Mesenchymal stem cell (in vitro differentiated cells and primary cell): ENCODE results near the gene ZNF593.

Experiments
- DNase-seq: peaks from one replicate; pipeline ENCODE4 v3.0.0-alpha.2; 2013
- H2AFZ ChIP-seq: one replicate; pipeline ENCODE4 v1.6.1; 2013; ENCODE audit warnings: low read depth, mild to moderate bottlenecking, control low read depth, inconsistent platforms, low read length, moderate library complexity
- H2AK5ac ChIP-seq: 2 replicates; pipeline ENCODE4 v1.6.1; 2013; ENCODE audit warnings: low read length, moderate library complexity, mild to moderate bottlenecking, inconsistent platforms; ENCODE audit not compliant: severe bottlenecking
- H2BK120ac ChIP-seq: one replicate; pipeline ENCODE4 v1.6.1; 2013; ENCODE audit warnings: low read depth, mild to moderate bottlenecking, inconsistent platforms, low read length, moderate library complexity
- H2BK12ac ChIP-seq, 2 experiments: one replicate each; pipeline ENCODE4 v1.6.1; 2013; ENCODE audit warnings: inconsistent platforms in 2 of 2, low read length in 2 of 2, mild to moderate bottlenecking in 2 of 2, moderate library complexity in 2 of 2, control low read depth in 1 of 2
- H2BK15ac ChIP-seq: one replicate; pipeline ENCODE4 v1.6.1; 2013; ENCODE audit warnings: mild to moderate bottlenecking, low read depth, inconsistent platforms; ENCODE audit not compliant: poor library complexity, severe bottlenecking
- H2BK5ac ChIP-seq: 2 replicates; pipeline ENCODE4 v1.6.1; 2013; ENCODE audit warnings: low read depth, mild to moderate bottlenecking, low read length, control low read depth, inconsistent platforms; ENCODE audit not compliant: poor library complexity, severe bottlenecking
- H3K14ac ChIP-seq, 2 experiments: one replicate each; pipeline ENCODE4 v1.6.1; 2013; ENCODE audit warnings: inconsistent platforms in 2 of 2, low read length in 2 of 2, control low read depth in 1 of 2, mild to moderate bottlenecking in 1 of 2, moderate library complexity in 1 of 2
- H3K18ac ChIP-seq, 2 experiments: one replicate each; pipeline ENCODE4 v1.6.1; 2013; ENCODE audit warnings: inconsistent platforms in 2 of 2, low read length in 2 of 2, control low read depth in 1 of 2, low read depth in 1 of 2, mild to moderate bottlenecking in 1 of 2
- H3K23ac ChIP-seq, 2 experiments: one replicate each; pipeline ENCODE4 v1.6.1; 2013; ENCODE audit warnings: inconsistent platforms in 2 of 2, low read length in 2 of 2, mild to moderate bottlenecking in 2 of 2, moderate library complexity in 2 of 2, control low read depth in 1 of 2
- H3K27ac ChIP-seq: 2 replicates; pipeline ENCODE4 v1.5.1; 2013; ENCODE audit warnings: mild to moderate bottlenecking, moderate library complexity, low read length, control low read depth, inconsistent platforms; ENCODE audit not compliant: poor library complexity, severe bottlenecking
- H3K27me3 ChIP-seq, 2 experiments: 2 replicates each; pipeline versions ENCODE4 v1.6.1 to v1.7.0; 2013; ENCODE audit warnings: low read length in 2 of 2, mild to moderate bottlenecking in 2 of 2, moderate library complexity in 2 of 2, control low read depth in 1 of 2, inconsistent platforms in 1 of 2; ENCODE audit not compliant: control insufficient read depth in 1 of 2, insufficient read depth in 1 of 2
- H3K36me3 ChIP-seq, 2 experiments: 2 replicates each; pipeline versions ENCODE4 v1.6.1 to v1.7.0; 2013; ENCODE audit warnings: low read length in 2 of 2, control low read depth in 1 of 2, inconsistent platforms in 1 of 2, low read depth in 1 of 2, mild to moderate bottlenecking in 1 of 2; ENCODE audit not compliant: insufficient read depth in 2 of 2, control insufficient read depth in 1 of 2
- H3K4ac ChIP-seq, 2 experiments: one replicate each; pipeline ENCODE4 v1.6.1; 2013; ENCODE audit warnings: inconsistent platforms in 2 of 2, low read length in 2 of 2, mild to moderate bottlenecking in 2 of 2, moderate library complexity in 2 of 2, control low read depth in 1 of 2, low read depth in 1 of 2
- H3K4me1 ChIP-seq: 2 replicates; pipeline ENCODE4 v1.6.1; 2013; ENCODE audit warnings: low read depth, low read length, control low read depth; ENCODE audit not compliant: control insufficient read depth, insufficient read depth
- H3K4me2 ChIP-seq: 2 replicates; pipeline ENCODE4 v1.6.1; 2013; ENCODE audit warnings: low read length, mild to moderate bottlenecking, inconsistent platforms; ENCODE audit not compliant: poor library complexity, severe bottlenecking
- H3K4me3 ChIP-seq, 2 experiments: 2 replicates each; pipeline versions ENCODE4 v1.5.1 to v1.7.0; 2013; ENCODE audit warnings: low read length in 2 of 2, mild to moderate bottlenecking in 2 of 2, control low read depth in 1 of 2, low read depth in 1 of 2; ENCODE audit not compliant: insufficient read depth in 1 of 2
- H3K79me1 ChIP-seq: replicated peaks from 2 replicates; pipeline ENCODE4 v1.6.1; 2013; ENCODE audit warnings: mild to moderate bottlenecking, control low read depth, low read length, inconsistent platforms; ENCODE audit not compliant: poor library complexity, severe bottlenecking
- H3K9ac ChIP-seq: 2 replicates; pipeline ENCODE4 v1.7.0; 2013; ENCODE audit warnings: mild to moderate bottlenecking, low read length, moderate library complexity
- H3K9me3 ChIP-seq: 2 replicates; pipeline ENCODE4 v1.7.0; 2013; ENCODE audit warnings: mild to moderate bottlenecking, low read length; ENCODE audit not compliant: control insufficient read depth
- H4K8ac ChIP-seq: one replicate; pipeline ENCODE4 v1.6.1; 2013; ENCODE audit warnings: inconsistent platforms, mild to moderate bottlenecking, low read length, moderate library complexity
- H4K91ac ChIP-seq: one replicate; pipeline ENCODE4 v1.6.1; 2013; ENCODE audit warnings: mild to moderate bottlenecking, low read length, inconsistent platforms
- WGBS: methylation state at CpG from one replicate; pipeline ENCODE4 v1.1.7; 2013; ENCODE audit warnings: mixed read lengths; 5-methylcytosine and 5-hydroxymethylcytosine counted together

The ZNF593 gene

DNA sequence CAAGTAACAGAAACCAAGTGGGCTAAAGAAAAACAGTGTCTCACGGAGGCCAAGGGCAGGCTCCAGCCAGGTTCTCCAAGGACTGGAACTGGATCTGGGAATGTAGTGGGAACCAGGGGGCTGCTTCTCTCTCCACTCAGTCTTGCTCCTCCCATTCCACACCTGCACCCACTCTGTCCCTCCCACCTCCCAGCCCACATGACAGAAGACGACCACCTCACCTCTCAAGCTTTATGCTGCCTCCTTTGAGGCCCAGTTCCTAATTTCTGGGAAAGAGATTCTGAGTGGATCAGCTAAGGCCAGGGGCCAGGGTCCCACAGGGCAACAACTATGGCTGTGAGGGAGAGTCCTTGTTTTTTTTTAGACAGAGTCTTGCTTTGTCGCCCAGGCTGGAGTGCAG, 45.5 kb downstream of the ZNF593 start:
- WGBS: 65% methylated on average over 2 of the region's 3 CpGs
- no peaks in the 10 kb centered on the region for H3K36me3 ChIP-seq

DNA sequence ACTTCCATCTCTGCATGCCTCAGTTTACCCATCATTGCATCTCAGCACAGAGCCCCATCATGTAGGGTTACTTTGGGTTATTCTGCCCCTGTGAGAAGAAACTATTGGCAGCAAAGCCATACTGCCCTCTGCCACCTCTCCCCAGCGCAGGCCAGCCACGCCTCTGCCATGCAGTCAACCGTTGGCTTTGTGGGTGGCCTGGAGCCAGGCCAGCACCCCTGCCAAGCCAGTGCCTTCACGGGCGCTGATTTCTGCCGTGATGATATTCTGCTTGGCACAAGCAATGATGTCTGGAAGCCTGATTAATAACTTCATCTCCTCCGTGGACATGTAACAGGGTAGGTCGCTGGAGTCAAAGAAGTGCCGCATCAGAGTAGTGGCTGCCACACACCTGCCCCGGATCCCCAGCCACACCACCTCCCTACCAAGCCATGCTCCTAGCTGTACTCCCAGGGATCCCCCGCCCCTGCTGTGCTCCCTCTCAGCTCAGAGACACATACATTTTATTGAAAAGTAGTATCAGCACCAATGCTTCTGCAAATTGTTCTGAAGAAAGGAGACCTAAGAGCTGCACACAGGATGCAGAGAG, 49.3 kb downstream of the ZNF593 start:
- Histone ChIP-seq H2BK120ac (no peak overlapping the region), H3K27me3 (peaks cover 8 to 62% of the 10 kb centered on the region in 2 experiments), H4K91ac (no peak overlapping the region), H2AFZ (no peak overlapping the region), H2AK5ac (no peak overlapping the region), H3K4ac (no peak overlapping the region), H3K23ac (no peak overlapping the region), H3K27ac (no peak overlapping the region), H4K8ac (no peak overlapping the region), H3K4me2 (no peak overlapping the region), H2BK5ac (no peak overlapping the region), H3K18ac (no peak overlapping the region), H3K14ac (no peak overlapping the region), H2BK15ac (no peak overlapping the region), H2BK12ac (no peak overlapping the region), H3K79me1 (no peaks in the 10 kb centered on the region), H3K9ac (no peak overlapping the region), H3K4me1 (peaks cover 8% of the 10 kb centered on the region), H3K4me3 (no peak overlapping the region), H3K9me3 (no peaks in the 10 kb centered on the region), H3K36me3 (no peaks in the 10 kb centered on the region)
- no peak for DNase-seq
- 96% methylated on average over 11 of the region's 11 CpGs for WGBS

More for the DNA sequence above, 45.5 kb downstream of the ZNF593 start:
- Histone ChIP-seq H3K4ac (no peak overlapping the region), H3K27ac (no peak overlapping the region), H2BK15ac (no peak overlapping the region), H2AK5ac (no peak overlapping the region), H3K79me1 (no peaks in the 10 kb centered on the region), H4K8ac (no peak overlapping the region), H3K4me1 (peaks cover 4% of the 10 kb centered on the region), H3K4me3 (no peak overlapping the region), H2BK12ac (no peak overlapping the region), H2AFZ (no peak overlapping the region), H3K23ac (no peak overlapping the region), H4K91ac (no peak overlapping the region), H3K27me3 (peaks cover 21 to 50% of the 10 kb centered on the region in 2 experiments), H2BK5ac (no peak overlapping the region), H2BK120ac (no peak overlapping the region), H3K18ac (no peak overlapping the region), H3K4me2 (no peak overlapping the region), H3K9ac (no peak overlapping the region), H3K9me3 (no peaks in the 10 kb centered on the region), H3K14ac (no peak overlapping the region)
- no peak for DNase-seq
